Naive B cell (primary cell): Measurements from ENCODE around the gene SHQ1. TPM values are rescaled to one million over a fixed set of nuclear protein-coding genes. Genes with fewer than 3 reads are reported as not detected.
"Not testable (repeated sequence)": the region's sequence is repeated elsewhere in the genome, so short reads cannot be mapped to it uniquely, and the experiment has no call there.

ENCODE experiments used
- ATAC-seq, 2 donors: fragments of 150-1000 bp; cut with Tn5 transposase; 2 replicates each; pipeline ENCODE4 v1.10.0; 2021; ENCODE audit warnings: low read depth in 2 of 2, mild to moderate bottlenecking in 2 of 2, moderate library complexity in 2 of 2
- DNase-seq: peaks from one replicate; pipeline ENCODE4 v3.0.0; 2022
- H3K27ac Mint-ChIP-seq, 6 donors: one replicate each; pipeline ENCODE4 v1.8.0; 2020 to 2022; ENCODE audit warnings: mild to moderate bottlenecking in 6 of 6, mixed read lengths in 6 of 6, moderate library complexity in 5 of 6, inconsistent platforms in 2 of 6
- H3K27me3 Mint-ChIP-seq, 3 donors: one replicate each; pipeline ENCODE4 v1.8.0; 2021 to 2022; ENCODE audit warnings: mixed read lengths in 3 of 3, mild to moderate bottlenecking in 1 of 3
- H3K36me3 Mint-ChIP-seq, 2 donors: one replicate each; pipeline ENCODE4 v1.8.0; 2020 to 2022; ENCODE audit warnings: mixed read lengths in 2 of 2, inconsistent platforms in 1 of 2, mild to moderate bottlenecking in 1 of 2
- H3K4me1 Mint-ChIP-seq, 3 donors: one replicate each; pipeline ENCODE4 v1.8.0; 2020 to 2022; ENCODE audit warnings: mixed read lengths in 3 of 3, inconsistent platforms in 1 of 3, mild to moderate bottlenecking in 1 of 3, moderate library complexity in 1 of 3
- H3K4me3 Mint-ChIP-seq, 8 donors: one replicate each; pipeline ENCODE4 v1.8.0; 2020 to 2022; ENCODE audit warnings: mild to moderate bottlenecking in 8 of 8, mixed read lengths in 8 of 8, moderate library complexity in 8 of 8, inconsistent platforms in 2 of 8
- H3K9me3 Mint-ChIP-seq, 7 donors: one replicate each; pipeline ENCODE4 v1.8.0; 2020 to 2022; ENCODE audit warnings: mixed read lengths in 7 of 7, mild to moderate bottlenecking in 5 of 7, inconsistent platforms in 2 of 7, moderate library complexity in 1 of 7
- polyA plus RNA-seq, 6 donors: library from polyadenylated mRNA; unstranded; fragments of 300-500 nt; fragmentation: Illumina TruSeq; gene quantifications; one replicate each; pipeline ENCODE4 v1.2.3, GENCODE V29; 2021; ENCODE audit warnings: low read depth in 6 of 6

The SHQ1 gene
- polyA plus RNA-seq, 6 donors from 2014 or later: 9.6 to 19.4 (median 14.6) TPM

DNA sequence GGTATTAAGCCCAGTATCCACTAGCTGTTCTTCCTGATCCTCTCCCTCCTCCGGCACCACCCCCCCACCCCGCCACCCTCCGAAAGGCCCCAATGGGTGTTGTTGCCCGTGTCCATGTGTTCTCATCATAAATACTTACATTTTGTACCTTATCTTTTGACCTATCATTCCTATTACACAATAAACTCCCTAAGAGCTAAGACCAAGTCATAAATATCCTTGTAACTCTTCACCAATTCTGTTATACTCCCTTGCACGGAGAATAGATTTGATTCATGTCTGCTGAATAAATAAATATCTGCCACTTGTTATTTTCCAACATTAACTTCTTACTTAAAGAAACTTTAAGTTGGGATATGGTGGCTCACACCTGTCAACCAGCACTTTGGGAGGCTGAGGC lies 43.9 kb downstream of the SHQ1 start:
- H3K4me1 Mint-ChIP-seq: peaks cover 0 to 4% (median 0%) of the 10 kb centered on the region in 3 donors

DNA sequence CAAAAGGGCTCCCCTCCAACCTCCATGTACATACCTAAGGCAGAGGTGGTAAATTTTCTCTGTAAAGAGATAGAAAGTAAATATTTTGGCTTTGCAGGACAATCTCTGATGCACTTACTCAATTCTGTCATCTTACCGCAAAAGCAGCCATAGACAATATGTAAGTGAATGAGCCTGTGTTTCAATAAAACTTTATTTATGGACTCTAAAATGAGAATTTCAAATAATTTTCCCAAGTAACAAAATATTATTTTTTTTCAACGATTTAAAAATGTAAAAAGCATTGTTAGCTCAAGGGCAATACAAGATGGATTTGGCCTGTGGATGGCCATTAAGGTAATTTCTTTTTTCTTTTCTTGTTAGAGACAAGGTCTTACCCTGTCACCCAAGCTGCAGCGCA lies 44.7 kb downstream of the SHQ1 start:
- H3K9me3 Mint-ChIP-seq: no peaks in the 10 kb centered on the region
- ATAC-seq: no peak

More for the DNA sequence above, 43.9 kb downstream of the SHQ1 start:
- ATAC-seq: no peak
- Mint-ChIP-seq H3K27me3 (no peaks in the 10 kb centered on the region), H3K9me3 (no peaks in the 10 kb centered on the region), H3K27ac (no peak overlapping the region), H3K4me3 (no peak overlapping the region), H3K36me3 (peaks cover 9% of the 10 kb centered on the region in 2 donors)
- DNase-seq: no peak

DNA sequence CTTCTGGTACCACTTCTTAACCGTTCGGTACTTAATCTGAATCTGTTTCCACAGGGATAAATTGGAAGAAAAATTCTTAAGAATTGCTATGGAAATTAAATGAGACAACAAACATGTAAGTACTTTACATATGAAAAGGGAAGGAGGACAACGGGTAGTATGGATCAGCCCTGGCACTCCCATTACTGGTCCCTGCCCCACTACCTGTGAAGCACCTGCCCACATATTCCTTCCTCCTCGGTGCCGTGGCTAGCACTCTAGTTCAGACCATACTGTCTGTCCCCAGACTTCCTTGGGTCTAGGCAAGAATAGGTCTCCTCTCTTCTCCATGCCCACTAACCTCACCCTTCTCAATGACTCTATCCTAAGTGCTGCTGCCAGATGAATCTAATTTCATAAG lies 46.2 kb downstream of the SHQ1 start:
- no peaks in the 10 kb centered on the region for H3K4me1 Mint-ChIP-seq
- peaks cover 8 to 9% of the 10 kb centered on the region in 2 donors for H3K36me3 Mint-ChIP-seq
- H3K9me3 Mint-ChIP-seq: no peaks in the 10 kb centered on the region
- ATAC-seq (no peak), DNase-seq (no peak)
- H3K27ac Mint-ChIP-seq: peak overlapping the region in 2 of 6 donors; percentile 16 to 37
- no peaks in the 10 kb centered on the region for H3K27me3 Mint-ChIP-seq
- H3K4me3 Mint-ChIP-seq: no peak overlapping the region

More for the DNA sequence above, 44.7 kb downstream of the SHQ1 start:
- H3K27me3 Mint-ChIP-seq: no peaks in the 10 kb centered on the region
- H3K4me3 Mint-ChIP-seq: no peak overlapping the region
- DNase-seq: no peak
- H3K36me3 Mint-ChIP-seq: peaks cover 4 to 6% of the 10 kb centered on the region in 2 donors
- no peak overlapping the region for H3K27ac Mint-ChIP-seq
- peaks cover 0 to under 1% (median 0%) of the 10 kb centered on the region in 3 donors for H3K4me1 Mint-ChIP-seq

DNA sequence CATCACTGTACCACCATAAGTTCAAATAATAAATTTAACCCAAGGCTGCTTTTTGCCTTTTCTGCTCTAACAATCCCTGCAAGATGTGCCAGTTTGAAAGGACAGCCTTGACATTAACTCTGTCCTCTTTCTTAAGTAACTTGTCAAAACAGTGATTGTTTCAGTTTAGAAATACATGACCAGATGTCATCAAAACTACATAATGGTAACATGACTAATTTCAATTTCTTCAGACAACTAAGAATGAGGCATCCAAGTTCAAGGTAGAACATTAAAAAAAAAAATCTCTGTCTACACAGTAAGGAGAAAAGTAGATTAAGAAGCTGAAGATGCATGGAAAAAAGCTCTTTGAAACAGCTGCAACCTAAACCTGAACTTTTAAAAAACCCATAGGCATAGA lies 47.4 kb downstream of the SHQ1 start:
- no peaks in the 10 kb centered on the region for H3K4me1 Mint-ChIP-seq
- H3K27ac Mint-ChIP-seq: no peak overlapping the region
- no peaks in the 10 kb centered on the region for H3K27me3 Mint-ChIP-seq
- DNase-seq (no peak), ATAC-seq (no peak)
- no peak overlapping the region for H3K4me3 Mint-ChIP-seq
- H3K9me3 Mint-ChIP-seq: no peaks in the 10 kb centered on the region
- H3K36me3 Mint-ChIP-seq: peaks cover 8 to 9% of the 10 kb centered on the region in 2 donors

DNA sequence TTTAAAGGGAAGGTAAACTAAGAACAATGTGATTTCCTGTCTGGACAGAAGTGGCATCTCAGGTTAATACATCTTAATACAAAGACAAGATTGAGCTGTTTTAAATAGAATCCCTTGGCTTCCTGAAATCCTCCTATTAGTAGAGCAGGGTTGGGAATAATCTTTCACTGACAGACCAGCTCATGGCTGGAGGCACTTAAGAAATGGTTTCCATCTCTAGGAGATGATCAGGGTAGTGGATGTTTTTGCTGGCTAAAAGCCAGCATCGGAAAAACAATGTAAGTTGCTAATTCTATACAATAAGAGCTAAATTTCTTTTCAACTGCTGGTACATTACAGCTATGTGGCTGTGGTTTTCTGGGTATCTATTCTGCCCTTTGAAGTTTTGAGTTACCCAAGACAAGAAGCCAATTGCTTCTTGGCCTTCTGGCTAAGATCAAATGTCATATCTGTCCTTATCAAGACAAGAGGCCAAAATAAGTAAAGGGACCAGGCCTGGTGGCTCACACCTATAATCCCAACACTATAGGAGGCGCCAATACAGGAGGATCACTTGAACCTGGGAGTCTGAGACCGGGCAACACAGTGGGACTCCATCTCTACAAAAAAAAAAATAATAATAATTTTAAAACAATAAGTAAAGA lies 49.6 kb downstream of the SHQ1 start:
- DNase-seq (no peak), ATAC-seq (no peak)
- Mint-ChIP-seq H3K4me3 (no peak overlapping the region), H3K36me3 (peaks cover 8 to 9% of the 10 kb centered on the region in 2 donors), H3K27me3 (no peaks in the 10 kb centered on the region), H3K27ac (no peak overlapping the region), H3K9me3 (no peaks in the 10 kb centered on the region), H3K4me1 (peaks cover 0 to 9% (median 0%) of the 10 kb centered on the region in 3 donors)

DNA sequence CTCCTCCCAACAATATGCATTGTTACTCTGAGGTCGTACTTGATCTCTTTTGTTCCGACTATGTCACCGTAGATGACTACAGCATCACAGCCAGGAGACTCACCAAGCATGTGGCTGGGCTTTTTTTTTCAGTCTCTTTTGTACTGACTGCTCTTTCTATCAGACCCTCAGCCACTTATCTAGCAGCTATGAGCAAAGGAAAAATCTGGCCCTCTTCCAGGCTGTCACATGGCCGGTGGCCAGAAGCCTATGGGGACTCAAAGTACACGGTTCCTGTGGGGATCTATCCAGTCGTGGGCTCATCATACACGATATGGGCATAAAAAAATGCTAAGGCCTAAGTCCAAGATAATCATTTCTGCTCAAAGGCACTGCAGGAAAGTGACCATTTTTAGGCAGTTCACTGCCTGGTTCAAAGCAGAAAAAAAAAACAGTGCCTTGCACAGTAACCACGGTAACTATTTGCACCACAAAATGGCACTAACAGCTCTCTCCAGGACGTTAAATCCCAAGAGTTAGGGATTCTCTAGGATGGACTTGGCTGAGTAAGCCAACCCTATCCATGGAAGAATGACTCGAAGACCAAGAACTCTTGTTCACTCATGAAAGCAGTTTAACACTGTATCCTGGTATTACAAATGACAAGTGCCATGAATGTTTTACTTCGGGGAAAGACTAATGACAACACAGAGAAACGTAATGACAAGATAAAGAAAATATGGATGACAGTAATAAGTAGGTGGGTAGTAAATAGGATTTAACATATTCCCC lies 50.3 kb downstream of the SHQ1 start:
- Mint-ChIP-seq H3K36me3 (peaks cover 9% of the 10 kb centered on the region in 2 donors), H3K9me3 (no peaks in the 10 kb centered on the region), H3K27me3 (no peaks in the 10 kb centered on the region), H3K4me3 (no peak overlapping the region), H3K27ac (peak overlapping the region in 1 of 6 donors; percentile 53), H3K4me1 (peaks cover 0 to 9% (median 0%) of the 10 kb centered on the region in 3 donors)
- no peak for ATAC-seq
- DNase-seq: no peak

DNA sequence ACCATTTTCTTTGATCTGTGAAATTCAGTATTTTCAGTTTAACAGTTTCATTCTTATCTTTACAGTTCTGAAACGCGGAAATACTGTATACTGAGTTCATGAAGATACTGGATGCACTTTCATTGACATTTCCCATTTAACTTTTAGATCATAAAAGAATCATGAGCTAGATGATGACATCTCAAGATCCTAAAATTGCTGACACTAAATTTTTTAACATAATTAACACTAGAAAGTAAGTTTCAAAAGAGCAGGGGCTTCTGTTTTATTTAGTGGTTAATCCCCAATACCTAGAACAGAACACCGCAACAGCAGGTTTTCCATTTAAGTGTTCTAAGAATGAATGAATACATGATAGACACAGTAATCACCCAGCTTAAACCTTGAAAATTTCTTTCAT lies 54.2 kb downstream of the SHQ1 start:
- H3K36me3 Mint-ChIP-seq: peaks cover 15 to 22% of the 10 kb centered on the region in 2 donors
- ATAC-seq (no peak), DNase-seq (no peak)
- H3K27me3 Mint-ChIP-seq: no peaks in the 10 kb centered on the region
- peaks cover 0 to 16% (median 8%) of the 10 kb centered on the region in 3 donors for H3K4me1 Mint-ChIP-seq
- no peak overlapping the region for H3K4me3 Mint-ChIP-seq
- no peak overlapping the region for H3K27ac Mint-ChIP-seq
- no peaks in the 10 kb centered on the region for H3K9me3 Mint-ChIP-seq

DNA sequence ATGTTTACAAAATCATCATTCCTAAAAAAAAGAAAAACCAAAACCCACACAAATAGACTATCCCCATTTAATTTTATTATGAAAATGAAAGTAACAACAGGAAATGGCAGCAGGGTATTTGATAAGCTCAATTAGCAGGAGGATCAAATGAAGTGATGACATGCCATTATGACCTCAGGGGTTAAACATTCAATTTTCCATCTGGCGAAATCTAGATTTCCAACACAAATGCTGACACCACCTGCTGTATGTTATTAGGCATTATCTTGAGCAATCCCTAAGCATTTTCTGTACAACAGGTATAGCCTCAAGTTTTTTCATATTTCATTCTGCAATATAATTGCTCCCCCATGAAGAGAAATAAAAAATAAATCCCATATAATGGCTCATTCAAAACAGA lies 57.1 kb downstream of the SHQ1 start:
- Mint-ChIP-seq H3K27ac (no peak overlapping the region), H3K4me3 (peak overlapping the region in 1 of 8 donors; percentile 61), H3K4me1 (peaks cover 0 to 16% (median 8%) of the 10 kb centered on the region in 3 donors), H3K36me3 (peaks cover 5 to 14% of the 10 kb centered on the region in 2 donors), H3K27me3 (no peaks in the 10 kb centered on the region), H3K9me3 (no peaks in the 10 kb centered on the region)
- no peak for DNase-seq
- no peak for ATAC-seq

DNA sequence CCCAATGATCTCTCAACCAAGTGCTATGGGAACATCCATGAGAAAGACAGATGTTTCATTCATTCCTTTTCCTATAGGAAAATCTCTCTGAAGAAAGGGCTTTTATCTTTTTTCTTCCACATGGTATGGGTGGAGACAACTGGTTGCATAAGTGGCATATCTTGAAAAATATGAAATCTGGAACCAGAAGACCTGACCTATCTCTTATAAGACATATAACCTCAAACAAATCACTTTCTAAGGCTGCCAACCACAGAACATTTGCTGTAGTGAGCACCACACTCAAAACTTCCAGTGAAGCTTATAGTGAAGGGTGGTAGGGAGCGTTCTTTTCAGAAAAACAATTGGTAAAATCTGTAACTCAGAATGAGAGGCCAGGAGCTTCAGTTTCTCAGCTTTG lies 58.5 kb downstream of the SHQ1 start:
- no peaks in the 10 kb centered on the region for H3K9me3 Mint-ChIP-seq
- H3K27me3 Mint-ChIP-seq: no peaks in the 10 kb centered on the region
- DNase-seq (no peak), ATAC-seq (no peak)
- no peak overlapping the region for H3K4me3 Mint-ChIP-seq
- no peak overlapping the region for H3K27ac Mint-ChIP-seq
- H3K4me1 Mint-ChIP-seq: peaks cover 0 to 12% (median 8%) of the 10 kb centered on the region in 3 donors
- peaks cover 5 to 14% of the 10 kb centered on the region in 2 donors for H3K36me3 Mint-ChIP-seq

DNA sequence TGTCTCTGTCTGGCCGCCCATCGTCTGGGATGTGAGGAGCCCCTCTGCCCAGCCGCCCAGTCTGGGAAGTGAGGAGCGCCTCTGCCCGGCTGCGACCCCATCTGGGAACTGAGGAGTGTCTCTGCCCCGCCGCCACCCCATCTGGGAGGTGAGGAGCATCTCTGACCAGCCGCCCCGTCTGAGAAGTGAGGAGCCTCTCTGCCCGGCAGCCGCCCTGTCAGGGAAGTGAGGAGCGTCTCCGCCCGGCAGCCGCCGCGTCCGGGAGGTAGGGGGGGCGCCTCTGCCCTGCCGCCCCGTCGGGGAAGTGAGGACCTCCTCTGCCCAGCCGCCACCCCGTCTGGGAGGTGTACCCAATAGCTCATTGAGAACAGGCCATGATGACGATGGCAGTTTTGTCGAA lies 60.0 kb downstream of the SHQ1 start:
- H3K4me1 Mint-ChIP-seq, H3K27ac Mint-ChIP-seq, ATAC-seq, H3K27me3 Mint-ChIP-seq, H3K9me3 Mint-ChIP-seq, H3K4me3 Mint-ChIP-seq, DNase-seq: not testable (repeated sequence)
- peaks cover 5 to 14% of the 10 kb centered on the region in 2 donors for H3K36me3 Mint-ChIP-seq

DNA sequence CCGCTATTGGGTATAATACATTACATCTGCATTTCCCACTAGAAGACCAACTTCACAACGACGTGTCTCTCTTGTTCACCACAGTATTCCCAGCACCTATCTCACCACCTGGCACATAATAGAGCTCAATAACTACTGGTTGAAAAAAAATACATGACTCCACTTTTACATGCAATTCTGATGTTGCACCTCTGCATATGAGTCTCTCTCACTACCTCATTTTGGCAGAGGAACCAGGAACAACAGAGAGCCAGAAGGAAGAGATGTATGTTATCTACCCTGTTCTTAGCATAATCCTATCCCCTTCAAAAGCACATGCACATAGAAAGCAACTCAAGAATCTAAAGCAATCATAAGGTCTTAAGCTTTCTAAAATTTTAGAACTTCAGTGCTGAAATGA lies 61.6 kb downstream of the SHQ1 start:
- Mint-ChIP-seq H3K27me3 (no peaks in the 10 kb centered on the region), H3K27ac (no peak overlapping the region), H3K4me1 (peaks cover 0 to 8% (median 7%) of the 10 kb centered on the region in 3 donors), H3K9me3 (no peaks in the 10 kb centered on the region), H3K4me3 (no peak overlapping the region), H3K36me3 (no peaks in the 10 kb centered on the region)
- DNase-seq: no peak
- ATAC-seq: no peak

DNA sequence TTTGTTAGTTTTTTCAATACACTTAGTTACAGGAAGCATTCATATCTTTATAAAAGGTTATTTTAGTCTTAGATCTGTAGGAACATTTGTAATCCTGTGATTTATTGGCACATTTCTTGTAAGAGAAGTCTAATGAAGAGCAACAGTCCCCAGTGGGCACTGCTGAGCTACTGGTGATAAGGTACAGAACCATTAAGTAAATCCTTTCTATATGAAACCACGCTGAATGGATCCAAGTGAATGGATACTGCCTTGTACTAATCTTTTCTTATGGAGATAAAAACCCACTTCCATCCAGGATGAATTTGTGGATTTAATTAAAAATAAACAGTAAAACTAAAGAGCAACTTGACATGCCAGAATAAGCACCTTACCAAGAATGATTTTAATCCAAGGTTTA lies 64.0 kb downstream of the SHQ1 start:
- H3K36me3 Mint-ChIP-seq: peaks cover 0 to 11% of the 10 kb centered on the region in 2 donors
- no peaks in the 10 kb centered on the region for H3K27me3 Mint-ChIP-seq
- no peak overlapping the region for H3K27ac Mint-ChIP-seq
- no peaks in the 10 kb centered on the region for H3K4me1 Mint-ChIP-seq
- DNase-seq: no peak
- no peaks in the 10 kb centered on the region for H3K9me3 Mint-ChIP-seq
- no peak overlapping the region for H3K4me3 Mint-ChIP-seq
- ATAC-seq: no peak

DNA sequence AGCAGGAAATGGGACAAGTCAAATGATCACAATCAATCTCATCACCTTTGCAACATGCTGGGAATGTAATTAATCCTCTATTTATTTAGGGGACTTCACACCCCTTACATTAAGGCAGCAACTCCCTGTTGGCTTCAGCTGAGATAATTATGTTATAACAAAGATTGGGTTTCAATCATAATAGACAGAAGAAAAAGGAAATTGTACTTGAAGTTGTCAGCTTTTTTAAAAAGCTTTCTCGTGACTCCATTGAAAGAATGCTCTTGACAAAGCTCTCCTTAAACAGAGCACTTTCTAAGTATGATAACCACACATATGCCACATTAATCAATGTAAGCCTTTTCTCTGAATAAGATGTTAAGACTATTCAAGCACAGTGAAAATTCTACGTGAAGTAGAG lies 65.7 kb downstream of the SHQ1 start:
- H3K9me3 Mint-ChIP-seq: no peaks in the 10 kb centered on the region
- no peaks in the 10 kb centered on the region for H3K4me1 Mint-ChIP-seq
- DNase-seq: no peak
- no peak for ATAC-seq
- no peaks in the 10 kb centered on the region for H3K27me3 Mint-ChIP-seq
- peaks cover 0 to 16% of the 10 kb centered on the region in 2 donors for H3K36me3 Mint-ChIP-seq
- no peak overlapping the region for H3K27ac Mint-ChIP-seq
- H3K4me3 Mint-ChIP-seq: no peak overlapping the region
